NCI-H1092 treated with DMSO at 0.1 percent for 48 hours (cell line): ENCODE results near the gene WIPF3.

Experiments used
- DNase-seq: peaks from one replicate; lab custom pipeline; 2025; lab: John Stamatoyannopoulos, UW

The WIPF3 gene

GRCh38 chr7:29847916-29848315 lies 41.6 kb downstream of the WIPF3 start:
- no peak for DNase-seq

GRCh38 chr7:29848941-29849340 lies 42.6 kb downstream of the WIPF3 start:
- DNase-seq, result no peak

- no peak for DNase-seq
These were observed 45.2 kb downstream of the WIPF3 start for GRCh38 chr7:29851487-29851886.

- DNase-seq, result no peak
These were observed 46.1 kb downstream of the WIPF3 start for GRCh38 chr7:29852457-29852856.

- no peak for DNase-seq
These were observed 46.8 kb downstream of the WIPF3 start for GRCh38 chr7:29853072-29853471.

GRCh38 chr7:29853789-29854188 lies 47.5 kb downstream of the WIPF3 start:
- no peak for DNase-seq

- peak; percentile 37 for DNase-seq
These were observed 48.1 kb downstream of the WIPF3 start for GRCh38 chr7:29854257-29854938.

GRCh38 chr7:29857654-29858053 lies 51.3 kb downstream of the WIPF3 start:
- no peak for DNase-seq

GRCh38 chr7:29858191-29858951 lies 52.1 kb downstream of the WIPF3 start:
- DNase-seq, result no peak

GRCh38 chr7:29859104-29859503 lies 52.8 kb downstream of the WIPF3 start:
- DNase-seq, result no peak

- DNase-seq, result no peak
These were observed 53.3 kb downstream of the WIPF3 start for GRCh38 chr7:29859524-29860185.

- no peak for DNase-seq
These were observed 53.9 kb downstream of the WIPF3 start for GRCh38 chr7:29860186-29860585.

GRCh38 chr7:29861884-29862283 lies 55.6 kb downstream of the WIPF3 start:
- DNase-seq, result no peak

GRCh38 chr7:29864656-29865055 lies 58.3 kb downstream of the WIPF3 start:
- DNase-seq, result no peak

GRCh38 chr7:29865526-29865925 lies 59.2 kb downstream of the WIPF3 start:
- DNase-seq, result no peak

GRCh38 chr7:29866490-29866930 lies 60.2 kb downstream of the WIPF3 start:
- peak; percentile 21 for DNase-seq

GRCh38 chr7:29871787-29872398 lies 65.6 kb downstream of the WIPF3 start:
- DNase-seq, result no peak

GRCh38 chr7:29873644-29874294 lies 67.5 kb downstream of the WIPF3 start:
- no peak for DNase-seq

- DNase-seq, result no peak
These were observed 69.4 kb downstream of the WIPF3 start for GRCh38 chr7:29875741-29876140.

GRCh38 chr7:29877196-29877595 lies 70.9 kb downstream of the WIPF3 start:
- no peak for DNase-seq

GRCh38 chr7:29878081-29878688 lies 71.9 kb downstream of the WIPF3 start:
- peak; percentile 50 for DNase-seq

- DNase-seq, result no peak
These were observed 73.3 kb downstream of the WIPF3 start for GRCh38 chr7:29879609-29880008.
